Panc1 (cell line): ENCODE measurements around the gene CHCHD10. TPM values are rescaled to one million over a fixed set of nuclear protein-coding genes. Genes with fewer than 3 reads are reported as not detected.
A peak's percentile ranks its signal among the peaks of the same experiment; 100 is the strongest.

Source experiments
- ATAC-seq: fragments of 200-7000 bp; cut with Tn5 transposase; 2 replicates; pipeline ENCODE4 v1.9.1; 2020; ENCODE audit warnings: mild to moderate bottlenecking, moderate library complexity
- BruUV-seq: library from RNA; stranded (reverse); fragments of 400-500 nt; replicated peaks from 2 replicates; lab custom pipeline; 2021; lab: Mats Ljungman, UMichigan
- CTCF ChIA-PET: fragments of 300-600 bp; sonication (Branson Sonifier 250); formaldehyde crosslinking; loops from one replicate; lab custom pipeline; 2022; ENCODE audit warnings: antibody characterized with exemption; lab: Charles Lee
- POLR2A ChIA-PET: fragments of 300-600 bp; sonication (Branson Sonifier 250); formaldehyde crosslinking; loops from one replicate; lab custom pipeline; 2022; ENCODE audit warnings: antibody characterized with exemption; lab: Charles Lee
- DNase-seq: peaks from one replicate; pipeline ENCODE4 v3.0.0-alpha.2; 2010; ENCODE audit warnings: low read depth, low spot score
- H3K27ac ChIP-seq: 2 replicates; pipeline ENCODE4 v1.5.1; 2011; ENCODE audit warnings: mild to moderate bottlenecking, low read length, inconsistent platforms
- H3K27me3 ChIP-seq: fragments of 200-500 bp; sonication (Bioruptor generic); 2 replicates; pipeline ENCODE4 v1.6.0; 2014; ENCODE audit warnings: low read length, inconsistent platforms; ENCODE audit not compliant: control insufficient read depth, insufficient read depth
- H3K36me3 ChIP-seq: fragments of 200-500 bp; sonication (Bioruptor generic); 2 replicates; pipeline ENCODE4 v1.5.1; 2014; ENCODE audit warnings: inconsistent platforms, mild to moderate bottlenecking, low read length, moderate library complexity; ENCODE audit not compliant: control insufficient read depth, insufficient read depth
- H3K4me1 ChIP-seq: 2 replicates; pipeline ENCODE4 v1.5.1; 2011; ENCODE audit warnings: inconsistent platforms, mild to moderate bottlenecking, low read length, moderate library complexity; ENCODE audit not compliant: control insufficient read depth, insufficient read depth
- H3K4me3 ChIP-seq, 2 experiments: 2 replicates each; pipeline ENCODE4 v1.5.1; 2011 to 2012; ENCODE audit warnings: low read depth in 2 of 2, low read length in 2 of 2, mild to moderate bottlenecking in 2 of 2, inconsistent platforms in 1 of 2, moderate library complexity in 1 of 2
- H3K9me3 ChIP-seq: fragments of 200-500 bp; sonication (Bioruptor generic); 2 replicates; pipeline ENCODE4 v1.5.1; 2014; ENCODE audit warnings: low read depth, mild to moderate bottlenecking, inconsistent platforms, low read length, moderate library complexity; ENCODE audit not compliant: control insufficient read depth, insufficient read depth
- POLR2AphosphoS5 ChIP-seq: IDR thresholded peaks from 2 replicates; pipeline ENCODE4 v1.6.1; 2012; ENCODE audit warnings: mild to moderate bottlenecking, low read depth, low read length, moderate library complexity
- SIN3A ChIP-seq: IDR thresholded peaks from 2 replicates; pipeline ENCODE4 v1.6.1; 2012; ENCODE audit warnings: low read depth, mild to moderate bottlenecking, low read length, moderate library complexity, borderline replicate concordance; ENCODE audit not compliant: insufficient read depth
- in situ Hi-C: cut with HindIII; loops from 2 replicates; pipeline ENCODE4 v1.10.0; 2016; ENCODE audit warnings: low sequenced_read_pairs, low pct_unique_long_range_greater_than_20kb
- intact Hi-C: fragments of 100-400 bp; cut with micrococcal nuclease; formaldehyde crosslinking; loops from one replicate; pipeline ENCODE4 v1.10.0; 2022; ENCODE audit not compliant: unreplicated experiment
- total RNA-seq: library from RNA; stranded (reverse); gene quantifications from one replicate; pipeline ENCODE4 v1.2.1, GENCODE V29; 2021; ENCODE audit not compliant: unreplicated experiment
- TF ChIP-seq, protein P1 (sequence below): fragments of 450-650 bp; IDR thresholded peaks from 2 replicates; pipeline ENCODE4 v1.5.1; 2017; ENCODE audit warnings: mild to moderate bottlenecking

CHCHD10 gene
- total RNA-seq, 1 experiment from 2014 or later: 84.4 TPM

DNA sequence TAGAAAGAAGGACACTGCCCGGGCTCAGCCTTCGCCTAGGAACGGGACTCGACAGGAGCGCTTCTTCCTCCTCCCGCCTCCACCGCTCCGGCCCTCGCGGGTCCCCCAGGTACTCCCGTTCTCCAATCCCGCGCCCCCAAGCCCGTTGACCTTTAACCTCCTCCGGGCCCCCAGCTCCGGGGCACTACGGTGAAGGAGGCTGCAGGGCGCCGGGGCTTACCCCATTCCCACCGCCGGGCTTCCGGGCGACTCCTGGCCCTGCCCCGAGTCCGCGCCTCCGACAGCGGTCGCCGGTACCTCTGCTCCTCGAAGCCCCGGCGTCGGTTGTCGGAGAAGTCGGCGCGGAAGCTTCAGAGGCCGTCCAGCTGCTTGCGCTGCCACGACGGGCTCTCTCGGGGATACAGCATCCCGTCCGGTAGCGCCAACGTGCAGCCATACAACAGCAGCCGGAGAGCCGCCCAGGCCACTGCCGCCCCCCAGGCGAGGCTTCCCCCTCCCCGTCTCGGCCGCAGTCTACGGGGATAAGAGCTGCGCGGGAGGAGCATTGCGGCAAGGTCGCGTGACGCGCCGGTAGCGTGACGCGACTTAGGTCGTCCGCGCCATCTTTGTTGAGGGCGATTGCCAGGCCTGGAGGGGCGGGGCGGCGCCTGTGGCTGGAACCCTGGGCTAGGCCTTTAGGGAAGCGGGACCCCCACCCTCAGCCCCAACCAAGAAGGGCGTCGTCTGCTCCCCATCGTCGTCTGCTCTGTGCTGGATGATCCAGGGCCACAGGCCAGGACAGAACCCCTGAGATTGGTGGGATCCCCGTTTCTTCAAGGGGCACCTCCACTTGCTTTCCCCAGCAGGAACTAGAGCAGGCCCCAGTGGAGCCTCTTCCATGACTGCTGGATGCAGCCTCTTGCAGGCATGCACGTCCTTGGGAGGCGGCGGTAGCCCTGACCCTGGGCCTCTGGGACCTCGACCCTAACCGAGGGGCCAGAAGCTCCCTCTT lies 50.7 kb downstream of the CHCHD10 start:
- H3K9me3 ChIP-seq: no peaks in the 10 kb centered on the region
- peak overlapping the region; percentile 79 for H3K27ac ChIP-seq
- in situ Hi-C loops (no loop called here), intact Hi-C loops (no loop called here)
- CTCF ChIA-PET: no interaction called here
- DNase-seq (peak; percentile 15), ATAC-seq (peak; percentile 98)
- BruUV-seq: TSS peak; percentile 79
- 0 out of 2 replicates have a peak, but pooled peaks have one; percentile 57 for TF ChIP-seq SIN3A
- TF ChIP-seq, protein P1, sequence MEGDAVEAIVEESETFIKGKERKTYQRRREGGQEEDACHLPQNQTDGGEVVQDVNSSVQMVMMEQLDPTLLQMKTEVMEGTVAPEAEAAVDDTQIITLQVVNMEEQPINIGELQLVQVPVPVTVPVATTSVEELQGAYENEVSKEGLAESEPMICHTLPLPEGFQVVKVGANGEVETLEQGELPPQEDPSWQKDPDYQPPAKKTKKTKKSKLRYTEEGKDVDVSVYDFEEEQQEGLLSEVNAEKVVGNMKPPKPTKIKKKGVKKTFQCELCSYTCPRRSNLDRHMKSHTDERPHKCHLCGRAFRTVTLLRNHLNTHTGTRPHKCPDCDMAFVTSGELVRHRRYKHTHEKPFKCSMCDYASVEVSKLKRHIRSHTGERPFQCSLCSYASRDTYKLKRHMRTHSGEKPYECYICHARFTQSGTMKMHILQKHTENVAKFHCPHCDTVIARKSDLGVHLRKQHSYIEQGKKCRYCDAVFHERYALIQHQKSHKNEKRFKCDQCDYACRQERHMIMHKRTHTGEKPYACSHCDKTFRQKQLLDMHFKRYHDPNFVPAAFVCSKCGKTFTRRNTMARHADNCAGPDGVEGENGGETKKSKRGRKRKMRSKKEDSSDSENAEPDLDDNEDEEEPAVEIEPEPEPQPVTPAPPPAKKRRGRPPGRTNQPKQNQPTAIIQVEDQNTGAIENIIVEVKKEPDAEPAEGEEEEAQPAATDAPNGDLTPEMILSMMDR: no peak
- peak; percentile 68 for TF ChIP-seq POLR2AphosphoS5
- peak overlapping the region; percentile 65 to 79 for H3K4me3 ChIP-seq
- POLR2A ChIA-PET: interaction anchor here (0.5 kb wide), 1 partner anchor 42 kb away, joined by 6 read pairs; no protein-coding TSS in a partner anchor
- no peaks in the 10 kb centered on the region for H3K4me1 ChIP-seq
- H3K36me3 ChIP-seq: peaks cover 2% of the 10 kb centered on the region
- H3K27me3 ChIP-seq: no peaks in the 10 kb centered on the region

Other genes starting within 250 kb of the CHCHD10 start
- gene IGLL1, start 187.7 kb downstream of the CHCHD10 start, total RNA-seq: not detected
- not detected for gene DRICH1, start 135.7 kb downstream of the CHCHD10 start, total RNA-seq
- gene RGL4, start 77.0 kb downstream of the CHCHD10 start, total RNA-seq: not detected
- gene ZNF70, start 16.9 kb downstream of the CHCHD10 start, total RNA-seq: 3.2 TPM
- gene VPREB3, start 13.5 kb downstream of the CHCHD10 start, total RNA-seq: not detected
- not detected for gene C22orf15, start 5.0 kb downstream of the CHCHD10 start, total RNA-seq
- 3.0 TPM for gene MMP11, start 4.9 kb upstream of the CHCHD10 start, total RNA-seq
- 70.2 TPM for gene SMARCB1, start 19.0 kb upstream of the CHCHD10 start, total RNA-seq
- 1.0 TPM for gene DERL3, start 71.0 kb upstream of the CHCHD10 start, total RNA-seq
- 33.8 TPM for gene SLC2A11, start 89.9 kb upstream of the CHCHD10 start, total RNA-seq
- 936 TPM for gene MIF, start 126.4 kb upstream of the CHCHD10 start, total RNA-seq
- 6.5 TPM for gene GSTT2B, start 193.2 kb upstream of the CHCHD10 start, total RNA-seq
- not detected for gene DDTL, start 198.9 kb upstream of the CHCHD10 start, total RNA-seq
- gene DDT, start 206.5 kb upstream of the CHCHD10 start, total RNA-seq: 137 TPM
- gene GSTT2, start 212.2 kb upstream of the CHCHD10 start, total RNA-seq: 0.26 TPM
- not detected for gene GSTT4, start 237.5 kb upstream of the CHCHD10 start, total RNA-seq
- 46.1 TPM for gene CABIN1, start 243.3 kb upstream of the CHCHD10 start, total RNA-seq